Parathyroid adenoma (tissue), 2 donors: Measurements from ENCODE around the gene KRTDAP.

Source experiments
- H2AFZ ChIP-seq: fragments of 300-600 bp; sonication (generic); one replicate; pipeline ENCODE4 v1.7.0; 2017; ENCODE audit warnings: antibody characterized with exemption, mild to moderate bottlenecking
- H3K27ac ChIP-seq: fragments of 300-600 bp; sonication (generic); one replicate; pipeline ENCODE4 v1.7.0; 2017
- H3K27me3 ChIP-seq: fragments of 300-600 bp; sonication (generic); one replicate; pipeline ENCODE4 v1.7.0; 2017; ENCODE audit warnings: low read length; ENCODE audit not compliant: control insufficient read depth, insufficient read depth
- H3K36me3 ChIP-seq: fragments of 300-600 bp; sonication (generic); one replicate; pipeline ENCODE4 v1.7.0; 2017; ENCODE audit warnings: low read length; ENCODE audit not compliant: control insufficient read depth, insufficient read depth
- H3K4me1 ChIP-seq: fragments of 300-600 bp; sonication (generic); one replicate; pipeline ENCODE4 v1.7.0; 2017; ENCODE audit warnings: control low read depth
- H3K4me2 ChIP-seq: fragments of 300-600 bp; sonication (generic); one replicate; pipeline ENCODE4 v1.7.0; 2017; ENCODE audit warnings: low read length
- H3K4me3 ChIP-seq: fragments of 300-600 bp; sonication (generic); one replicate; pipeline ENCODE4 v1.7.0; 2017; ENCODE audit warnings: low read depth, low read length
- H3K79me2 ChIP-seq: fragments of 300-600 bp; sonication (generic); one replicate; pipeline ENCODE4 v1.7.0; 2017; ENCODE audit warnings: control low read depth
- H3K9ac ChIP-seq: fragments of 300-600 bp; sonication (generic); one replicate; pipeline ENCODE4 v1.7.0; 2017; ENCODE audit warnings: mild to moderate bottlenecking
- H3K9me3 ChIP-seq: fragments of 300-600 bp; sonication (generic); one replicate; pipeline ENCODE4 v1.7.0; 2017; ENCODE audit warnings: low read length; ENCODE audit not compliant: control insufficient read depth
- CTCF ChIP-seq: fragments of 300-600 bp; sonication (generic); IDR thresholded peaks from one replicate; pipeline ENCODE4 v1.7.0; 2017; ENCODE audit warnings: antibody characterized with exemption, mild to moderate bottlenecking
- donor health status: primary hyperparathyroidism.

Gene KRTDAP

DNA sequence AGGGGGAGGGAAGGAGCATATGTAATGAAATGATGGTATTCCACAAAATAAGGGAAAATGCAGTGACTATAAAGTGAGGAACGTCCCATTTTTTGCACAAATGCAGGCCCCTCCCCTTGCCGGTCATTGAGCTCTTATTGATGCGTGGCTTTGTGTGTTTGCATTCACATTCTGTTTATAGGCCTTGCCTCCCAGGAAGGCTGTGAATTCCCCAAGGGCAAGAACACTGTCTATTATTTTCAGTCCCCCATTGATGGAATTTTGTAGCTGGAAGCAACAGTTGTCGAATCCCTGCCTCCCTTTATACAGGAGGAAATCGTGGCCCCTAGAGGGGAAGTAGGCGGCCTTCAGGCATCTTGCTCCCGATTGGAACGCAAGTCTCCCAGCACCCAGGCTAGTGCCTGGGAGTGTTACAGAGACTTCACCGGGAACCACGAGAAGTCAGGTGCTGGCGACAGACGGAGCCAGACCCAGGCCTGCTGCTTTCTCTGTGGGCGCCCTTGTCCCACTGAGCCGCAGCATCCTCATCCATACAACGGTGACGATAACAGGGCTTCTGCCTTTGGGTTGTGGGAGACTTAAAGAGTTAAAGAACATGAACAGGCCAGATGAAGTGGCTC, 31.0 kb upstream of the KRTDAP start:
- H3K4me2 ChIP-seq, result no peak overlapping the region
- no peak for TF ChIP-seq CTCF

DNA sequence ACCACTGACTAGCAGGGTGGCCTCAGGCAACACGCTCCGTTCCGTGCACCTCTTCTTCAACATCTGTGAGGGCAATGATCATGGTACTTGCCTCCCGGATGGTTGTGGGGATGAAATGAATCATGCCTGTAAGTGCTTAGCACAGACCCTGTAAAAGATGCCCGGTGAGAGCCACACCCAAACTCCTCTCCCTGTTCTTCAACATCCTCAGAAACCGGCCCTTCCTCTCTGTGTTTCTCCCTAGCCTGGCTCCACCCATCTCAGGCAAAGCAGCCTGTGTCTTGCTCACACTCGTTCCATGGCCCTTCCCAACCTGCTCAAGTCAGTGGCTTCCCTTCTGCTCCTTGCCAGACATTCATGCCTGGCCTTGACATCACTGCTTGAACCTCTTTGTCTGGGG, 29.0 kb upstream of the KRTDAP start:
- TF ChIP-seq CTCF, result no peak
- Histone ChIP-seq H3K4me1 (no peaks in the 10 kb centered on the region), H3K27ac (no peak overlapping the region), H3K79me2 (no peaks in the 10 kb centered on the region), H3K4me2 (no peak overlapping the region), H3K27me3 (no peaks in the 10 kb centered on the region), H3K4me3 (no peak overlapping the region), H3K9ac (no peak overlapping the region), H3K9me3 (no peaks in the 10 kb centered on the region), H3K36me3 (no peaks in the 10 kb centered on the region), H2AFZ (no peak overlapping the region)

More for the DNA sequence above, 31.0 kb upstream of the KRTDAP start:
- no peaks in the 10 kb centered on the region for H3K9me3 ChIP-seq
- H3K4me1 ChIP-seq, result no peaks in the 10 kb centered on the region
- H3K9ac ChIP-seq, result no peak overlapping the region
- no peak overlapping the region for H2AFZ ChIP-seq
- no peaks in the 10 kb centered on the region for H3K79me2 ChIP-seq
- H3K27ac ChIP-seq, result no peak overlapping the region
- H3K4me3 ChIP-seq, result no peak overlapping the region
- H3K27me3 ChIP-seq, result no peaks in the 10 kb centered on the region
- H3K36me3 ChIP-seq, result no peaks in the 10 kb centered on the region

GRCh38 chr19:35518313-35518712, 28.0 kb upstream of the KRTDAP start:
- Histone ChIP-seq H3K4me3 (no peak overlapping the region), H2AFZ (no peak overlapping the region), H3K9ac (no peak overlapping the region), H3K4me1 (no peaks in the 10 kb centered on the region), H3K27me3 (no peaks in the 10 kb centered on the region), H3K9me3 (no peaks in the 10 kb centered on the region), H3K27ac (no peak overlapping the region), H3K4me2 (no peak overlapping the region), H3K79me2 (no peaks in the 10 kb centered on the region), H3K36me3 (no peaks in the 10 kb centered on the region)
- no peak for TF ChIP-seq CTCF

DNA sequence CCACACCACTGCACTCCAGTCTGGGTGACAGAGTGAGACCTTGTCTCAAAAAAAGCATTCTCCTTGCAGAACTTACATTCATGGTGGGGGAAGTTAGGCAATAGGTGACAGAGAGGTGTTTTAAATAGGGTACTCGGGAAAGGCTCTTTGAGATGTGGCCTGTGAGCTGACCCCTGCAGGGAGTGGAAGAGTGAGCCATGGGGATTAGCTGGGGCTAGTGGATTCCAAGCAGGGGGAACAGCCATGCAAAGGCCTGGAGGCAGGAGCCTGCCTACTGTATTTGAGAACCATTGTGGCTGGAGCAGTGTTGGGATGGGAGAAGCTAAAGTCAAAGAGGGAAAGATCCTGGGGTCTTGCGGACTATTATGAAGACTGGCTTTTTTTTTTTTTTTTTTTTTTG, 27.1 kb upstream of the KRTDAP start:
- Histone ChIP-seq H3K27me3 (no peaks in the 10 kb centered on the region), H3K9ac (no peak overlapping the region), H3K4me3 (no peak overlapping the region), H3K4me1 (no peaks in the 10 kb centered on the region), H2AFZ (no peak overlapping the region), H3K27ac (no peak overlapping the region), H3K36me3 (no peaks in the 10 kb centered on the region), H3K9me3 (no peaks in the 10 kb centered on the region), H3K4me2 (no peak overlapping the region), H3K79me2 (no peaks in the 10 kb centered on the region)
- TF ChIP-seq CTCF, result no peak

DNA sequence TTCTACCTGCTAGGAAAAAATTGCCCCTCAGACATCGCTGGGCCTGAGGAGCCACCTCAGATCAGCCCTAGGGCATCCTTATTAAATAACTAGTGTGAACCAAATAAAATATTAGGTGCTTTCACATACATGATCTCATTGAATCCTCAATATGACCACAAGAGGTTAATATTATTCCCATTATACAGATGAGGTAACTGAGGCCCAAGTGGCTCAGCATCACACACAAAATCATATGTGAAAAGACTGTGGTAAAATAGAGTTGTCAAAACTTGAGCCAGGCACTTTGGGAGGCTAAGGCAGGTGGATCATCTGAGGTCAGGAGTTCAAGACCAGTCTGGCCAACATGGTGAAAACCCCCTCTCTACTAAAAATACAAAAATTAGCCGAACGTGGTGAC, 26.0 kb upstream of the KRTDAP start:
- H3K79me2 ChIP-seq, result no peaks in the 10 kb centered on the region

More for the DNA sequence above, 26.0 kb upstream of the KRTDAP start:
- no peak overlapping the region for H3K4me3 ChIP-seq
- H3K4me2 ChIP-seq, result no peak overlapping the region
- H3K36me3 ChIP-seq, result no peaks in the 10 kb centered on the region
- no peak overlapping the region for H3K27ac ChIP-seq
- H3K9me3 ChIP-seq, result no peaks in the 10 kb centered on the region
- H2AFZ ChIP-seq, result no peak overlapping the region
- H3K9ac ChIP-seq, result no peak overlapping the region
- H3K4me1 ChIP-seq, result no peaks in the 10 kb centered on the region
- H3K27me3 ChIP-seq, result no peaks in the 10 kb centered on the region
- TF ChIP-seq CTCF, result no peak
